HG02588 (cell line): Measurements from ENCODE around the gene SEC14L2.
"Not testable (repeated sequence)": the region's sequence is repeated elsewhere in the genome, so short reads cannot be mapped to it uniquely, and the experiment has no call there.

Experiments used
- ATAC-seq: cut with Tn5 transposase; IDR thresholded peaks from one replicate; pipeline ENCODE4 v1.9.1; 2021; ENCODE audit warnings: mild to moderate bottlenecking, moderate library complexity; ENCODE audit not compliant: unreplicated experiment

The SEC14L2 gene

DNA sequence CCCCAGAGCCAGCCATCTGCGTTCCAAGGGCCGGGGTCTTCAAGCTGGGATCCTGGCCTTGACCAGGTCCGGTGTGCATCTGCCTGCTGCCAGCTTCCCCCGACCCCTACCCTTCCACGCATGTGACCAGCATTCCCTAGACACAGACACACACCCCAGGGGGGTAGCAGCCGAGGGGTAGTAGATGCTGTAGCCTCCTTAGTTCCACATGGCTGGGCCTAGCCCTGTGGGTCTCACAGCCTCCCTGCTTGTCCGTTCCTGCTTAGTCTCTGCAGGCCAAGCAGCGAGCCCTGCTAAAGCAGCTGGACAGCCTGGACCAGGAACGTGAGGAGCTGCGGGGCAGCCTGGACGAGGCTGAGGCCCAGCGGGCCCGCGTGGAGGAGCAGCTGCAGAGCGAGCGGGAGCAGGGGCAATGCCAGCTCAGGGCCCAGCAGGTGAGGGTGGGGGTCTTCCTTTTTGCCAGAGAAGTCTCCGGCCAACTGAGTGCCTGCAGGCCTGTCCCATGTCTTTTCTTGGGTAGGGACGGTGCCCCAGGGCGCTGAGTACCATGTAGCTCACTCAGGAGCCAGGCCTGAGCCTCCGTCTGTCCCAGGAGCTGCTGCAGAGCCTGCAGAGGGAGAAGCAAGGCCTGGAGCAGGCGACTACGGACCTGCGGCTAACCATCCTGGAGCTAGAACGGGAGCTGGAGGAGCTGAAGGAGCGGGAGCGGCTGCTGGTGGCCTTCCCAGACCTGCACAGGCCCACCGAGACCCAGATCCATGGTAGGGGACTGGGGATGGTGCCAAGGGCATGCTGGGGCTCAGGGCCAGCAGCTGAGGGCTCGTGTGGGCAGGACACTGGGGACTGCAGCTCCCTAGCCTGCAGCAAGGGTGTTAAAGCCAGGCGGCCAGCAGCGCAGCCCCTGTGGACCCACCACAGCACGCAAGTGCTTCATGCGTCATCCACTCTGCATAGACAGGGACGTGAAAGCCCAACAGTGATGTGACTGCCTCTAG lies 23.2 kb upstream of the SEC14L2 start:
- no peak for ATAC-seq

DNA sequence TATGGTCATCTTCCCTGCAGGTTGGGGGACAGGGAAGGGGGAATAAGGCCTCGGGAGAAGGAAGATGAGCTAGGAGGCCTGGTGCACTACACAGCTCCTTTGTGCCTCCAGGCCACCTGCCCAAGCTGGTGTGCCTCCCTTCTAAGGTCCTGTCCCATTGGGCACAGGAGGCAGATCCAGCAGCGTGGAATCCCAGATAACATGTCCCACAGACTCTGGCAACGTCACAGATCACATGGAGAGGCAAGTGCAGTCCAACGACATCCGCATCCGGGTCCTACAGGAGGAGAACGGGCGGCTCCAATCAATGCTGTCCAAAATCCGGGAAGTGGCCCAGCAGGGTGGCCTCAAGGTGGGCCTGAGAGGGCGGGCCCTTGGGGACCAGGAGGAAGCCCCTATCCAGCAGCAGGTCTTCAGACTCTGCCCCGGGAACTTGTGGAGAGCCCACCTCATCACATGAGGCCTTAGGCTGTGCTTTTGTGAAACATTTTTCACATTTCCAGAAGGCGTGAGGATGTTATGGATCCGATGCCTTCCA lies 21.4 kb upstream of the SEC14L2 start:
- no peak for ATAC-seq

DNA sequence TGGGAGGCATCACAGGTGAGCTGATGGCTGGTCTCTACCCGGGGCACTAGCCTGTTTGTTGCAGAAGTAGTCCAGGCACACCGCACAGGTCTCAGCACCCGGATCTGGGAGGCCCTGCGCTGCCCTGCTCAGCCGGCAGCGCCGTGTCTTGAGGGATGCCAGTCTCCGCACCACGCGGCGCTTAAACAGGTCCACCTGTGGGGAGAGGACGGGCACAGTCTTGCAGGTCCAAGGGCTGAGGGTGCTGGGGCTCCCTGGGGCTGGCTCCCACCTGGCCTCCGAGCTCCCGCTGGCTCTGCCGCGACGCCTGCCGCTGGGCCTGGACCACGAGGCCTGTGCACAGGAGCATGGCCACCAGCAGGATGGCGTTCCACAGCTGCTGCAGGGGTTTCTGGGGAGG lies 16.8 kb upstream of the SEC14L2 start:
- ATAC-seq = no peak

DNA sequence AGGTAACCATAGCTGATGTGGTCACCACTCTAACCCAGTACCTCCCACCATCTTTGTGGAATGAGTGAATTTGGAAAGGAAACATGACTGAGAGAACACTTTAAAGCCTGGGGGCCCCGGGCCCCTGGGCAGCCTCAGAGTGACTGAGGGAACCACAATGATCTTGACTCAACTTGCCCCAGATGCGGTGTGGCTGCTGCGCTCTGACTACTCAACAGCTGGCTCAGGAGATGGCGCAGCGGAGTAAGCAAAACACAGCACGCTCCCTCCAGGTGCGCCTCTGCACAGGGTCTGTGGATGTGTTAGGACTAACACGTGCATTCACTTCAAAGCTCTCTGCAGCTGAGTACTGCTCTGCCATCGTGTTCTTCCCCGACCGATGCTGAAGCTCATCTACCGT lies 15.6 kb upstream of the SEC14L2 start:
- no peak for ATAC-seq

DNA sequence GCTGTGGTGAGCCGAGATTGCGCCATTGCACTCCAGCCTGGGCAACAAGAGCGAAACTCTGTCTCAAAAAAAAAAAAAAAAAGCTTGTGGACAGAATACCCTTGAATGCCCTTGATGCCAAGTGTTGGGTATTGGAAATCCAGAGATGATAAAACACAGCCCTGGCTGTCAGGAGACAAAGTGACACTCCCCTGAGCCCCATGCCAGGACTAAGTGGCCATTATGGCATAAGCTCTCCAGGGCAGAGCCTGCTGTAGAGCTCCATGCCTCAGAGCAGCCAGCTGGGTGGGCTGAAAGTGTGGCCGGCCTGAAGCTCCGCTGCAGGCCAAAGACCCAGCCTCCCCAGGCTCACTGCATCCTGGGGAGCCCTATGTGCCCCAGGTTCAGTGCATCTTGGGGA lies 14.5 kb upstream of the SEC14L2 start:
- no peak for ATAC-seq

DNA sequence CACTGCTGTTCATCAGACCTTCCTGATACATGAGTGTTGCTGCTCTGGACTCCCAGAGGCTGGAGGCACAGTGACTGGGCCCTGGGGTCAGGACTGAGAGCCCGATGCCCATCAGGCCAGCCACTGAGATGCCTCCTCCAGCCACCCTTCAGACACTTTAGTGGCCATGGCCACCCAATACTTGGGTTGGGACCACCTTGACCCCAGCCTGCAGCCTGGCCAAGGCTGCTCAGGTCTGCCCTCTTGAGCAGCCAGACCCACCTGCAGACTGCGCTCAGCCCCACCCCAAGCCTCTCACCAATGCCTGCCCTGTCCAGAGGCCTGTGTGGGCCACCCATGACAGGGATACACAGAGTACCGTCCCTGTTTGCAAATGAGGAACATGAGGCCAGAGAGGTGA lies 13.8 kb upstream of the SEC14L2 start:
- ATAC-seq = no peak

DNA sequence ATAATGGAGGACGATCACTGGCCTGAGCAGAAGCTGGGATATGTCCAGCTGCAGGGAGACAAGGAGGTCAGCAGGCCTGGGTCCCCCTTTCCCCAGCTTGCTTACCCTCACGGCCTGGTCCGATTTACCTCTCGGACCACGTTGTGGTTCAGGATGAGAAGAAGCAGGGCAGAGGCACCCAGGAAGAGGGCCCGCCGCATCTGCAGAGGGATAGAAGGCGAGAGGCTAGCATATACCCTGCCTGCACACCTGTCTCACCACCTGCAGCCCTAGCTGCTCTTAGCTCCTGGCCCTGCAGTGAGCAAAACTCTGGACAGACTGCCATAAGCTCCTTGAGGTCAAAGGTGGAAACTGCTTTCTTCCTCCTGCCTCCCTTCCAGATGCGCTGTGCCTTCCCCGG lies 10.9 kb upstream of the SEC14L2 start:
- ATAC-seq = no peak

DNA sequence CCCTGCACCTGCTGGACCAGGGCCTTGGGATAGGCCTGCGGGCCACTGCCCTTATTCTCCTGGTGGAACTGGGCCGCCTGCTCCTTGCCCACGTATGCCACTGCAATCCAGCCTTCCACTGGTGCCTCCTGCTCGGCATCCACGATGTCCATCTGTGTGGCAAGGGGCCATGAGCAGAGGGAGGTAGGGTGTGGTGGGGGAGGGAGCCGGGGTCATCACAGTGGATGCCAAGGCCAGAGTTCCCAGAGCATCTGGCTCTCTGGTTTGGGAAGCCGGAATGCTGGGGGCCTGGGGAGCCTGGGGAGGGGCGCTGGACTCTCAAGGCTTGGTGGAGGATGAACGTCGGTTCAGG lies 10.2 kb upstream of the SEC14L2 start:
- no peak for ATAC-seq

DNA sequence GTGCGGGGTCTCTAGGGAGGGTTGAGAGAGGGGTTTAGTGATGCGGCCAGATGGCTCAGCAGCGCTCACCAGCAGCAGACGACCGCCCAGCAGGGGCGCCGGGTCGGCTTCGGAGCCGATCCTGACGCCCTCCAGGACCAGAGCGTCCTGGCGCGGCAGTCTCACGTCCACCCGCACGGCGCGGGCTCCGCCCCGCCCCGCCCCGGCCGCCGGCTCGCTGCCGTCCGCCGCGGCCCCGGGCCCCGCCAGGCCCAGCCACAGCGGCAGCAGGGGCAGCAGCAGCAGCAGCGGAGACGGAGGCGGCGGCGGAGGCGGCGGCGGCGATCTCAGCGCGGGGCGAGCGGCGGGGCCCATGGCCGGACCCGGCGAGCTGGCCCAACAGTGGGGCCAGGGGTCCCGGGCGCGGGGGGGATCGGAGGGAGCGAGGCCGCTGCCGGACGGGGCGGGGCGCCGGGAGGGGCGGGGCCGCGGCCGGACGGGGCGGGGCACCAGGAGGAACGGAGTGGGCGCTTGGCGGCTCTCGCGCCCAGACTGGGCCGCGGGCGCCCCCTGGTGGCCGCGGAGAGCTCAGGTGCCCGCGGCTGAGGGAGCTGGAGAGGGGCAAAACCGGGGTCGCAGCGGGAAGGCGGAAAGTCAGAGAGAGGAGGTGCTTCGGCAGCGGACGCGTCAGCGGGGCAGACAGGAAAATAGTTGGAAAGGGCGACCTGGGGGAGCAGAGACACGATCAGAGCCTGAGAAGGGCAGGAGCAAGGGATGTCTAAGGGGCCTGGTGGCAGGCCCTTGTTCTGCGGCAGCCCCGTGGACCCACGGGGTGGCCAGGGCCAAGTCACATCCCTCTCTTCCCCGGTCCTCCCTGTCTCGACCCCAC lies 9.6 kb upstream of the SEC14L2 start, which contains the start of gene RNF215:
Gene RNF215 (minus strand): TSS at position 452 of the 868 bp plus-strand sequence. CDS start 98 bp downstream, at position 354.
- peak; percentile 67 for ATAC-seq

DNA sequence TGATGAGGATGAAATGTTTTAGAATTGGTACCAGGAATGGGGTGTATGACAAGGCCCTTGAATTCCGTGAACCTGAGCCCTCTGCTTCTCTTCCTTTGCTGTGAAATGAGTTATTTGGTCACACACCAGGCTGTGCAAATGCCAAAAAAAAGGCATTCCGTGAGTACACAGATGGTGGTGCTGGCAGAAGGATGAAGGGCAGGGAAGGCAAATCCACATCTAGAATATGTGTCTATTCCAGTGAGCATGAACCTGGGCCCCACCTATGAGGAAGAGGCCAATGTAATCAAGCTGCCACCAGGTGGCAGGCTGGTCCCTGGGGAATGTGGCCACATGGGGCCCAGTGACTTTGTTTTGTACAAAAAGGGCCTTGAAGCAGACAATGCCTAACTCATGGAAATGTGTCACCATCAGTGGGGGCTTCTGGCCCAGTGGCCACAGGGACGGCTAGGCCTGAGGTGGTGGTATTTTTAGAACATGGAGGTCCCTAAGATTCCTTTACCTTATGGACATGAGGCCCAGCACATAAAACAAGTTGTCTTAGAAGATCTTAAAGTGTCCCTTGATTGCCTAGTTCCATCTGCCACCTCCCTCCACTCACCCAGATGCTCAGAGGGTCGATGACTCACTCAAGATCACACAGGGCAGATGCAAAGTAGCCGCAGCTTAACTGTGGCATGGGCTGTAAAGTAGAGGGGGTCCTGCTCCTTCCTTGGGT lies 5.7 kb upstream of the SEC14L2 start:
- no peak for ATAC-seq

DNA sequence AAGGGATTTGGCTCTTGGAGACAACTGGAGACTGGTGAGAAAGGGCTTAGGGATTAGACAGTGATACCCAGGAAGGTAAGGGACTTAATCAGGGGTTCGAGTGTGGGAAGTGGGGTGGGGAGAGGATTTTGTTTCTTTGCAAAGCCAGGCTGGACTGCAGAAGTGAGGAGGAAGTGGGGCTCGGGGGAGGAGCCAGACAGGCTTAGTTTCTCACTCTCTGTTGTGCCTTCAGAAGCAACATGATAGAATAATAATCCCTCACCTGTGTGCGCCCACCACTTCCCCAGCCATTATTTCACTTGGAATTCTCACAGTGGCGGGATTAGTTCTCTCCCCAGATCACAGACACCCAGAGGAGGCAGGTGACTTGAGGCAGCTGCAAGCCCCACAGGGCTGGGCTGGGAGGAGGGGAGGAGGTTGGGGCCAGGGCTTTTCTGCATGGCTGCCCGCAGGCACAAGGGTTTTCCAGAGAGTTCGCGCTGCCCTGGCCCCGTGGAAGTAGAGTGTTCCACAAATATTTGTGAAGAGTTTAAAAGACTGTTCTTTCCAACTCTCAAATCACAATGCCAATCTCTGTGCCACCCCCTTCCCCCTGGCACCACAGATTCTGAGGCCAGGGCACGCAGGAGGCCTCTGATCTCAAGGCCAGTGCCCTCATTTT lies 4.0 kb upstream of the SEC14L2 start:
- ATAC-seq = no peak

DNA sequence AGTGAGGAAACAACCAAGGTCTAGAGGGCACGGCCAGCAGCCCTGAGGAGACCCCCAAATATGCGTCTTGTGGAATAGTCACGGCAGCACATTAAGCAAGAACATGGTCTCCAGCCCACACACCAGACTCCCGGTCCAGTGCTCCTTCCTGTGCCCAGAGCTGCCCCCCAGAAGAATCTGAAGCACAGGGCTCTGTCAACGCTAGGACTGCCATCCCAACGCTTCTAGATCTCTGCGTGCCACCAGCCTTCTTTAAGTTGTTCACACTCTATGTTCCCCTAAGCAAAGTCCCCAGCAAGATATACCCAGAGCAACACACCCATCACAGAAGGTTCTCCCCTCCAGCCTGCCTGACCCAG lies 3.5 kb upstream of the SEC14L2 start:
- ATAC-seq = no peak

DNA sequence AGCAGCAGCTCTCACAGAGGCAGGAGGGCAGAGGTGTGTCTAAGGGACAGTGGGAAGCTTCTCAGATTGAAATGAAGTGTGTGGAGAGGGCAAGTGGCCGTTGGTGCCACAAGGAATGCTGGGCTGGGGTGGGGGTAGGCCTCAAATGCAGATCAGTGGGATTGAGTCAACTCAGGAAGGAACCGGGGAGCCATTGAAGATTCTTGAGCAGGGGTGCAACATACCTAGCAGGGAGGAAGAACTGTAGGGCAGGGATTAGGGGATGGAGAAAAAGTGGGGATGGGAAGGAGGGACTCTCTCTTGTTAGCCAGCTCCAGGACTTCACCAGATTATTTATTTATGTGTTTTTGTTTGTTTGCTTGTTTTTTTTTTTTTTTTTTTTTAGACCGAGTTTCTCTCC lies 2.9 kb upstream of the SEC14L2 start:
- ATAC-seq = no peak

DNA sequence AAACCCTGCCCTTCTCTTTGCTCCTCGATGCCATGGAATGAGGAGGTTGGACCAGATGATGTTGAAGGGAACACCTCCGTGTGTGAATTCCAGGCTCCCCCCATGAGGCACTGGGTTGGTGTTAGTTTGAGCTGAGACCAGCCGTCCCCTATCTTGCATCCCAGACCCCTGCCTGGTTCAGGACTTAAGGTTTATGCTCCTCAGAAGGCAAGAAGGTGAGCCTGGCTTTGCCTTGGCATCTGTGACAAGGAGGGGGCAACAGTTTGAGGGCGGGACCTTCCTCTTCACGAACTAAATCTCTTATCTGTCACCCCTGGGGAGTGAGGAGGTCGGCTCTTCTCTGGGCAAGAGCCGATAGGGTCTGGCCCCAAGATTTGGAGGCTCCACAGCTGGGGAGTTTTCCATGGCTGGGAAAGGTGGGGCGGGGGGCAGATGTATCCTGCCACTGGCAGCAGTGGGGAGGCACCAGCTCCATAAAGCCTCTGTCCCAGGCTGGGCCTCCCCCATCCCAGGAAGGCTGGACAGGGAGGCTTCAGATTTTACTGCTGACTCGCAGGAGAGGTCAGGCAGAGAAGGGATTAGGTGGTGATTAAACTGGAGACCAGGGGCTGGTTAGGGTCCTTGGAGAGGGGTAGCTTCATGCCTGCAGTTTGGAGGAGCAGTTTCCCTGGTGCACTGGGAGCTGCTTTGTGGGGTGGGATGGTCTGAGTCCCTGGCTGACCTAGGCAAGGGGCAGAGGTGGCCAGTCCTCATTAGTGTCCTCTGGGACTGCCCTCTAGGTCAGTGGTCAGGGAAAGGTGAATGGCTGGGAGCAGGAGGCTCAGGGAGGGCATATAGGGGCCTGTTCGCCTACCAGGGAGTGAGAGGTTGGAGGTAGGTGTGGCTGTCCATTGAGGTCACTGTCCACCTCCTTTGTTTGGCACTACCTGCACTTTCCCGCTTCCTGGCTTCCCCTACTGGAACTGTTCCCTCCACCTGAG lies 1.1 kb downstream of the SEC14L2 start:
- ATAC-seq = no peak

DNA sequence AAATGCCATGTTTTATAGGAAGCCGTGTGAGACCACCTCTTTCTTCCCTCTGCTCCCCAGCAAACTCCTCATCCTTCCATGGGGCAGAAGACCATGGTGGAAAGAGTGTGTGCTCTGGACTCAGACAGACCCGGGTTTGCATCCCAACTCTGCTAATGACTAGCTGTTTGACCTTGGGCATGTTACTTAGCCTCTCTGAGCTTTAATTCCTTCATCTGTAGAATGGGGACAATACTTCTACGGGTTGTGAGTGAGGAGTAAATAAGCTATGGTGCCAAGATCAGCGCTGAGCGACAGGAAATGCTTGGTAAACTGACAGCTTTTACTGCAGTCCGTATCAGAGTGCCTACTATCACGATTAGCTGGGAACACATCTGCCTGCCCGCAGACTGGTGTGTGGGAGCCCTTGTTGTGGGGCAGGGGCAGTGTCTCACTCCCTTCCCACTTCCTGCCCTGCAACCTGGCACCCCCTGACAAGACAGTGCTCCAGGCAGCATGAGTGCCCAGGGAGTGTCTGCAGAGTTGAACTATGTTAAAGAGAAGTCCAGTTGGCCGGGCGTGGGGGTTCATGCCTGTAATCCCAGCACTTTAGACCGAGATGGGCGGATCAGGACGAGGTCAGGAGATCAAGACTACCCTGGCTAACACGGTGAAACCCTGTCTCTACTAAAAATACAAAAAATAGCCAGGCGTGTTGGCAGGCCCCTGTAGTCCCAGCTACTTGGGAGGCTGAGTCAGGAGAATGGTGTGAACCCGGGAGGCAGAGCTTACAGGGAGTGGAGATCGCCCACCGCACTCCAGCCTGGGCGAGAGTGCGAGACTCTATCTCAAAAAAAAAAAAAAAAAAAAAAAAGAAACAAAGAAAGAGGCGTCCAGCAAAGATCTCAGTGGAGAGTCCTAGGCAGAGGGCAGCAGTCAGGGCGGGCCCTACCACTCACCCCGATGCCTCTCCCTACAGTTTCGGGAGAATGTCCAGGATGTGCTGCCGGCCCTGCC lies 2.2 kb downstream of the SEC14L2 start:
- ATAC-seq = no peak

DNA sequence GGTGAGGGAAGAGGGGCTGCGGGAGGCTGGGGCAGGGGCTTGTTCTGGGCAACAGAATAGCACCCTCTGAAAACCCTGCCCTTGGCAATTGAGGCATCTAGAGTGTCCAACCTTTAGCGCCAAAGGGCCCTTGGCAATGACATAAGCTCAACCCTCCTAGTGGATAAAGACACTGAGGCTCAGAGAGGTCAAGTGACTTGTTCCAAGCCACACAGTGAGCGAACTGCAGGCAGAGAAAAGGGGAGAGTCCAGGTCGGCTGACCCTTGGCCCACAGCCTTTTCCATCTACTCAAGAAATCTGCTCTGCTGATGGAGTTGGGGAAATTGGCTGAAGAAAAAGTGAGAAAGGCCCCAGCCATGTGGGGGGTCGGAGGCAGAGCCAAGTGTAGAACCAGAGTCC lies 2.9 kb downstream of the SEC14L2 start:
- no peak for ATAC-seq

DNA sequence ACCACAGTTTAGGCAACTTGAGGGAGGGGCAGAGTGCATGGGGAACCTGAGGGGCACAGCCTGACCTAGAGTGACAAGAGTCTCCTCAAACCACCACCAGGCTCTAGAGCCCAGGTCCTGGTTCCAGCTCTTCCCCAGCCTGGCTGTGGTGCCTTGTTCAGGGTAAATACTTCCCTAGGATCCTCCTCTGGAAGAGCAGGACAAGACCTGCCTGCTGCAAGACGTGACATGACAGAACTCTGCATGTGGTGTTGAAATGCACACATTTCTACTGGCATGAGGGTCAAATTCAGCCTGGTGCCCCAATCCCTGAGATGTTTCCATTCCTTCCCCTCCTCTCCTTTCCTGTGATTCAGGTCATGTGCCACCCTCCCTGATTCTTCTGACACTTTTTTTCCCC lies 3.3 kb downstream of the SEC14L2 start:
- no peak for ATAC-seq

DNA sequence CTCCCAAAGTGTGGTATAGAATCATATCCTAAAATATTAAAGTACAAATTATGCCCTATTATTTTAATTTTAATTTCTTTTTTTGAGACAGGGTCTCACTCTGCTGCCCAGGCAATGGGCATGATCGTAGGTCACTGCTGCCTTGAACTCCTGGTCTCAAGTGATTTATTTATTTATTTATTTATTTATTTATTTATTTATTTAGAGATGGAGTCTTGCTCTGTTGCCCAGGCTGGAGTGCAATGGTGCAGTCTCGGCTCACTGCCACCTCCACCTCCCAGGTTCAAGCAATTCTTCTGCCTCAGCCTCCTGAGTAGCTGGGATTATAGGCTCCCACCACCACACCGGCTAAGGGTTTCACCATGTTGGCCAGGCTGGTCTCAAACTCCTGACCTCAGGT lies 4.2 kb downstream of the SEC14L2 start:
- ATAC-seq = not testable (repeated sequence)
